H1 (cell line): ENCODE results near the gene CCN6. TPM values are rescaled to one million over a fixed set of nuclear protein-coding genes. Genes with fewer than 3 reads are reported as not detected.

Experiments used
- CTCF ChIA-PET: fragments of 300-600 bp; sonication (Branson Sonifier 250); formaldehyde crosslinking; loops from one replicate; lab custom pipeline; 2021; ENCODE audit not compliant: partially characterized antibody; lab: Charles Lee
- POLR2A ChIA-PET: fragments of 300-600 bp; sonication (Branson Sonifier 250); formaldehyde crosslinking; loops from one replicate; lab custom pipeline; 2021; ENCODE audit warnings: inconsistent platforms; ENCODE audit not compliant: partially characterized antibody; lab: Charles Lee
- DNase-seq, 2 experiments: peaks; one replicate each; pipeline versions ENCODE4 v3.0.0 to v3.0.0-alpha.2; 2010 to 2022; ENCODE audit warnings: low spot score in 2 of 2, low read depth in 1 of 2, mixed read lengths in 1 of 2
- FAIRE-seq: peaks from 2 replicates; lab custom pipeline; 2011; peaks lifted over from hg19 to GRCh38; lab: Jason Lieb, UNC
- H2AFZ ChIP-seq: 2 replicates; pipeline ENCODE4 v1.8.1; 2012; ENCODE audit warnings: low read length, inconsistent platforms
- H2AK5ac ChIP-seq: 2 replicates; pipeline ENCODE4 v1.6.1; 2013; ENCODE audit warnings: low read depth, low read length
- H2BK120ac ChIP-seq: replicated peaks from 2 replicates; pipeline ENCODE3; 2013; ENCODE audit warnings: low read depth, low read length, inconsistent platforms
- H2BK12ac ChIP-seq: 2 replicates; pipeline ENCODE4 v1.6.1; 2013; ENCODE audit warnings: low read depth, low read length
- H2BK15ac ChIP-seq: 2 replicates; pipeline ENCODE4 v1.6.1; 2013; ENCODE audit warnings: low read length
- H2BK20ac ChIP-seq: 2 replicates; pipeline ENCODE4 v1.6.1; 2013; ENCODE audit warnings: low read length
- H2BK5ac ChIP-seq: 2 replicates; pipeline ENCODE4 v1.6.1; 2013; ENCODE audit warnings: low read depth, low read length
- H3K14ac ChIP-seq: 2 replicates; pipeline ENCODE4 v1.6.1; 2013; ENCODE audit warnings: inconsistent platforms; ENCODE audit not compliant: insufficient read length
- H3K18ac ChIP-seq: 2 replicates; pipeline ENCODE4 v1.6.1; 2013; ENCODE audit warnings: low read length; ENCODE audit errors: extremely low read depth
- H3K23ac ChIP-seq: 2 replicates; pipeline ENCODE4 v1.6.1; 2013; ENCODE audit warnings: inconsistent platforms; ENCODE audit not compliant: insufficient read length
- H3K23me2 ChIP-seq: 2 replicates; pipeline ENCODE4 v1.6.1; 2013; ENCODE audit warnings: low read depth, low read length
- H3K27ac ChIP-seq: 2 replicates; pipeline ENCODE4 v1.6.1; 2011; ENCODE audit warnings: low read depth, low read length, inconsistent platforms
- H3K27me3 ChIP-seq, 4 experiments: replicated peaks in 1 of 4; 1 replicate in 1 of 4; 2 replicates in 3 of 4; pipeline versions ENCODE4 v1.6.1 to v1.8.1; 2011 to 2013; ENCODE audit warnings: low read length in 3 of 4, mild to moderate bottlenecking in 3 of 4, inconsistent platforms in 2 of 4, mixed read lengths in 2 of 4, moderate library complexity in 1 of 4; ENCODE audit not compliant: control insufficient read depth in 3 of 4, insufficient read depth in 3 of 4; ENCODE audit errors: extremely low read depth in 1 of 4
- H3K36me3 ChIP-seq, 4 experiments: 2 replicates each; pipeline versions ENCODE4 v1.6.1 to v1.8.1; 2011 to 2013; ENCODE audit warnings: mild to moderate bottlenecking in 4 of 4, low read length in 3 of 4, moderate library complexity in 2 of 4, control low read depth in 1 of 4, inconsistent platforms in 1 of 4; ENCODE audit not compliant: insufficient read depth in 4 of 4, control insufficient read depth in 2 of 4
- H3K4ac ChIP-seq: replicated peaks from 2 replicates; pipeline ENCODE3; 2013; ENCODE audit warnings: low read length, low read depth, mixed read lengths, inconsistent platforms; ENCODE audit not compliant: insufficient read length
- H3K4me1 ChIP-seq, 4 experiments: replicated peaks in 1 of 4; 1 replicate in 1 of 4; 2 replicates in 3 of 4; pipeline versions ENCODE4 v1.6.1 to v1.8.1; 2011 to 2013; ENCODE audit warnings: low read length in 3 of 4, inconsistent platforms in 2 of 4, mixed read lengths in 1 of 4; ENCODE audit not compliant: insufficient read depth in 4 of 4, control insufficient read depth in 3 of 4
- H3K4me2 ChIP-seq, 2 experiments: 2 replicates each; pipeline versions ENCODE4 v1.6.1 to v1.8.1; 2011 to 2013; ENCODE audit warnings: low read depth in 2 of 2, low read length in 2 of 2, control low read depth in 1 of 2, inconsistent platforms in 1 of 2, mild to moderate bottlenecking in 1 of 2; ENCODE audit not compliant: insufficient read depth in 1 of 2
- H3K4me3 ChIP-seq, 4 experiments: fragments of 200-600, 300-600 bp in 1 of 4; sonication (generic), shearing (Covaris generic), sonication (Bioruptor Twin) in 1 of 4; 2 replicates each; pipeline versions ENCODE4 v1.5.1 to v1.8.1; 2011 to 2016; ENCODE audit warnings: low read length in 4 of 4, low read depth in 3 of 4, control low read depth in 2 of 4, inconsistent platforms in 2 of 4, mild to moderate bottlenecking in 2 of 4, mixed read lengths in 1 of 4, moderate library complexity in 1 of 4; ENCODE audit not compliant: insufficient read depth in 2 of 4; ENCODE audit errors: extremely low read depth in 1 of 4
- H3K56ac ChIP-seq: replicated peaks from 2 replicates; pipeline ENCODE3; 2013; ENCODE audit warnings: low read depth, mild to moderate bottlenecking, mixed read lengths, low read length, inconsistent platforms; ENCODE audit not compliant: insufficient read length
- H3K79me1 ChIP-seq: 2 replicates; pipeline ENCODE4 v1.6.1; 2013; ENCODE audit warnings: low read depth, low read length, control low read depth
- H3K79me2 ChIP-seq, 2 experiments: 2 replicates each; pipeline versions ENCODE4 v1.6.1 to v1.8.1; 2012 to 2013; ENCODE audit warnings: low read length in 2 of 2, mild to moderate bottlenecking in 2 of 2, inconsistent platforms in 1 of 2; ENCODE audit not compliant: insufficient read depth in 2 of 2, control insufficient read depth in 1 of 2
- H3K9ac ChIP-seq, 4 experiments: replicated peaks in 1 of 4; 1 replicate in 1 of 4; 2 replicates in 3 of 4; pipeline versions ENCODE4 v1.6.1 to v1.8.1; 2011 to 2013; ENCODE audit warnings: low read depth in 3 of 4, low read length in 3 of 4, control low read depth in 2 of 4, mild to moderate bottlenecking in 2 of 4, moderate library complexity in 2 of 4, inconsistent platforms in 1 of 4; ENCODE audit errors: extremely low read depth in 1 of 4
- H3K9me3 ChIP-seq, 2 experiments: 2 replicates each; pipeline versions ENCODE4 v1.6.1 to v1.8.1; 2012 to 2013; ENCODE audit warnings: mild to moderate bottlenecking in 2 of 2, moderate library complexity in 2 of 2, control low read depth in 1 of 2, inconsistent platforms in 1 of 2, low read depth in 1 of 2, low read length in 1 of 2, mixed read lengths in 1 of 2; ENCODE audit not compliant: insufficient read depth in 2 of 2
- H4K20me1 ChIP-seq, 2 experiments: replicated peaks in 1 of 2; 2 replicates each; pipeline versions ENCODE3 to v1.8.1; 2011 to 2013; ENCODE audit warnings: inconsistent platforms in 2 of 2, low read length in 2 of 2, mild to moderate bottlenecking in 1 of 2; ENCODE audit not compliant: insufficient read depth in 2 of 2, control insufficient read depth in 1 of 2
- H4K5ac ChIP-seq: 2 replicates; pipeline ENCODE4 v1.6.1; 2013; ENCODE audit warnings: low read length, low read depth, mixed read lengths, inconsistent platforms; ENCODE audit not compliant: insufficient read length
- H4K8ac ChIP-seq: 2 replicates; pipeline ENCODE4 v1.8.0; 2013; ENCODE audit warnings: mild to moderate bottlenecking, moderate library complexity, low read length, inconsistent platforms; ENCODE audit not compliant: insufficient read depth; ENCODE audit errors: extremely low read depth
- H4K91ac ChIP-seq: replicated peaks from 2 replicates; pipeline ENCODE3; 2013; ENCODE audit warnings: low read length, mixed read lengths, inconsistent platforms; ENCODE audit not compliant: insufficient read length
- CEBPB ChIP-seq: IDR thresholded peaks from 2 replicates; pipeline ENCODE4 v1.6.1; 2012; ENCODE audit warnings: low read depth, low read length
- CTBP2 ChIP-seq: IDR thresholded peaks from 2 replicates; pipeline ENCODE4 v1.7.0; 2011; ENCODE audit warnings: borderline replicate concordance, mild to moderate bottlenecking, moderate library complexity, mixed read lengths, low read length; ENCODE audit not compliant: insufficient read depth, insufficient read length
- HDAC6 ChIP-seq: IDR thresholded peaks from one replicate; pipeline ENCODE4 v1.7.1; 2012; ENCODE audit warnings: low read depth, mild to moderate bottlenecking, inconsistent platforms, low read length, moderate library complexity
- KDM1A ChIP-seq: fragments of 200-600, 300-600 bp; sonication (generic); IDR thresholded peaks from 2 replicates; pipeline ENCODE4 v1.7.1; 2016; ENCODE audit warnings: mild to moderate bottlenecking, low read length, borderline replicate concordance
- RFX5 ChIP-seq: IDR thresholded peaks from 2 replicates; pipeline ENCODE4 v1.6.1; 2011; ENCODE audit warnings: low read depth, low read length, improper control_type of control experiment, borderline replicate concordance
- RXRA ChIP-seq: IDR thresholded peaks from 2 replicates; pipeline ENCODE4 v1.6.1; 2011; ENCODE audit warnings: low read depth, mild to moderate bottlenecking, low read length, moderate library complexity; ENCODE audit not compliant: insufficient read depth
- SIX5 ChIP-seq: IDR thresholded peaks from 2 replicates; pipeline ENCODE4 v1.6.1; 2011; ENCODE audit warnings: mild to moderate bottlenecking, low read depth, low read length
- WGBS, 2 experiments: shearing (Covaris generic) in 1 of 2; methylation state at CpG; one replicate each; pipeline versions ENCODE4 v1.1.6 to v1.1.7; 2013 to 2015; ENCODE audit warnings: low lambda C conversion rate in 2 of 2, mixed read lengths in 2 of 2, inconsistent platforms in 1 of 2, low coverage in 1 of 2, missing lambda C conversion rate in 1 of 2; ENCODE audit not compliant: insufficient replicate concordance in 2 of 2, insufficient coverage in 1 of 2, insufficient read length in 1 of 2; ENCODE audit errors: extremely low coverage in 1 of 2, missing lambda C conversion rate in 1 of 2; 5-methylcytosine and 5-hydroxymethylcytosine counted together
- polyA plus RNA-seq, 7 experiments: library from polyadenylated mRNA; depleted of rRNA in 3 of 7; stranded (reverse) in 5 of 7; unstranded in 2 of 7; fragments of >200 nt in 5 of 7; fragments of 200-250 nt in 2 of 7; gene quantifications; 1 replicate in 5 of 7; 2 replicates in 1 of 7; 4 replicates in 1 of 7; pipeline versions ENCODE4 v1.2.1 to v1.2.3, GENCODE V29; 2011 to 2013; ENCODE audit warnings: missing spikeins in 2 of 7, mixed read lengths in 2 of 7
- total RNA-seq: library from RNA; stranded (reverse); fragmentation: NEBNext Ultra II Directional; extraction: Animal tissue kit (Norgen Biotek cat#: 25700); gene quantifications from 2 replicates; pipeline ENCODE4 v1.2.1, GENCODE V29; 2021
- TF ChIP-seq, protein P1 (sequence below): IDR thresholded peaks from 2 replicates; pipeline ENCODE4 v1.6.1; 2012; ENCODE audit warnings: low read length, inconsistent platforms
- TF ChIP-seq, protein P2 (sequence below): IDR thresholded peaks from 2 replicates; pipeline ENCODE4 v1.6.1; 2011; ENCODE audit warnings: low read length, improper control_type of control experiment

CCN6 gene
- total and polyA plus RNA-seq, 2 of the 8 experiments (the other 6 are each of a cell fraction or from before 2014, with no cell fraction given), result not detected

DNA sequence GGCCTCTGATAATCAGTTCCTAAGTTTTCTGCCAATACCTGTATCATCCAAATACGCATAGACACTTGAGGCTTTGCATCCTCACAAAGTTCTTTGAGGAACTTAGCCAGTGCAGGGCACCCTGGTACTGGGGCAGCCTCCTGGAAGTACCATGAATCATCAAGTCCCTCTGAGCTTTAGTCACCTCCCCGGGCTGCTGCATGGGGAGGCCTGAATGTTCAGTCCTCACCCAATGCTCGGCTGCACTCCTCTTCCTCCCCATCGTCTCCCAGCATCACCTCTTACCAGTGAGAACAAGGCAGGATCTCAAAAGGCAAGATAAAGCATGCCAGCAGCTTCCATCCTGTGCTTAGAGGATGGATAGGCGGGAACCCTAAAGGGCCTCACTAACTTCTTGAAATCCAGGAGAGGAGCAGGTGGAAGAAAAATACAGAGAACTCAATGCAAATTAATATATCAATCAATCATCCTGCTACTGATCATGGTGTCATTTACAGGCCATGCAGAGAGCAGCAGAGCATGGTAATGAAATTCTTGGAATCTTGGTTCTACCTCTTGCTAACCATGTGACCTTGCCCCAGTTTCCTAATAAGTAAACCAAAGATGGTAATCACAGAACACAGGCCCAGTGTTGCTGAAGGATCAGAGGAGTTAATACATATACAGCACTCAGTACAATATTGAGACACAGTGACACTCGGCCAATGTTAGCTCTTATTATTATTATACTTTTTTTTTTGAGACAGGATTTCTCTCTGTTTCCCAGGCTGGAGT lies 4.7 kb upstream of the CCN6 start:
- POLR2A ChIA-PET, result interaction anchor here (0.6 kb wide), 1 partner anchor 10 kb away, joined by 3 read pairs; no protein-coding TSS in a partner anchor
- Histone ChIP-seq H3K23ac (no peak overlapping the region), H3K4me1 (no peaks in the 10 kb centered on the region), H3K56ac (no peak overlapping the region), H4K5ac (no peak overlapping the region), H3K27ac (no peak overlapping the region), H2BK20ac (no peak overlapping the region), H2BK12ac (no peak overlapping the region), H3K79me1 (no peaks in the 10 kb centered on the region), H3K27me3 (no peaks in the 10 kb centered on the region), H2AFZ (no peak overlapping the region; the same call in 1 of the 2 replicates), H2BK5ac (no peak overlapping the region), H3K4me3 (no peak overlapping the region), H3K4me2 (no peak overlapping the region), H3K79me2 (no peaks in the 10 kb centered on the region), H3K14ac (no peak overlapping the region), H4K8ac (no peak overlapping the region), H3K36me3 (no peaks in the 10 kb centered on the region), H3K9me3 (peaks cover 0 to 6% of the 10 kb centered on the region in 2 experiments; a peak in 1 of 4 replicates), H2AK5ac (no peak overlapping the region), H4K91ac (no peak overlapping the region), H2BK15ac (no peak overlapping the region), H3K23me2 (no peaks in the 10 kb centered on the region), H4K20me1 (no peaks in the 10 kb centered on the region), H3K18ac (no peak overlapping the region), H2BK120ac (no peak overlapping the region), H3K9ac (no peak overlapping the region), H3K4ac (no peak overlapping the region)
- DNase-seq (no peak), FAIRE-seq (no peak)
- CTCF ChIA-PET, result interaction anchor here (0.8 to 1.7 kb wide), 3 partner anchors 8 to 248 kb away, joined by 4 to 5 read pairs (median 5); no protein-coding TSS in a partner anchor
- 88% methylated on average over 6 of the region's 6 CpGs; no CpG with 5 or more reads in 1 of the 2 experiments for WGBS, 2 experiments
- TF ChIP-seq, protein P1, sequence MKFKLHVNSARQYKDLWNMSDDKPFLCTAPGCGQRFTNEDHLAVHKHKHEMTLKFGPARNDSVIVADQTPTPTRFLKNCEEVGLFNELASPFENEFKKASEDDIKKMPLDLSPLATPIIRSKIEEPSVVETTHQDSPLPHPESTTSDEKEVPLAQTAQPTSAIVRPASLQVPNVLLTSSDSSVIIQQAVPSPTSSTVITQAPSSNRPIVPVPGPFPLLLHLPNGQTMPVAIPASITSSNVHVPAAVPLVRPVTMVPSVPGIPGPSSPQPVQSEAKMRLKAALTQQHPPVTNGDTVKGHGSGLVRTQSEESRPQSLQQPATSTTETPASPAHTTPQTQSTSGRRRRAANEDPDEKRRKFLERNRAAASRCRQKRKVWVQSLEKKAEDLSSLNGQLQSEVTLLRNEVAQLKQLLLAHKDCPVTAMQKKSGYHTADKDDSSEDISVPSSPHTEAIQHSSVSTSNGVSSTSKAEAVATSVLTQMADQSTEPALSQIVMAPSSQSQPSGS, result no peak
- no peak for TF ChIP-seq SIX5
- no peak for TF ChIP-seq RFX5
- TF ChIP-seq CEBPB, result no peak
- no peak for TF ChIP-seq HDAC6
- no peak for TF ChIP-seq KDM1A
- TF ChIP-seq, protein P2, sequence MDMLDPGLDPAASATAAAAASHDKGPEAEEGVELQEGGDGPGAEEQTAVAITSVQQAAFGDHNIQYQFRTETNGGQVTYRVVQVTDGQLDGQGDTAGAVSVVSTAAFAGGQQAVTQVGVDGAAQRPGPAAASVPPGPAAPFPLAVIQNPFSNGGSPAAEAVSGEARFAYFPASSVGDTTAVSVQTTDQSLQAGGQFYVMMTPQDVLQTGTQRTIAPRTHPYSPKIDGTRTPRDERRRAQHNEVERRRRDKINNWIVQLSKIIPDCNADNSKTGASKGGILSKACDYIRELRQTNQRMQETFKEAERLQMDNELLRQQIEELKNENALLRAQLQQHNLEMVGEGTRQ, result no peak
- no peak for TF ChIP-seq RXRA
- TF ChIP-seq CTBP2, result no peak
